Renal cortex interstitium (tissue), 15 donors: ENCODE data around the gene DNPEP. TPM values are rescaled to one million over a fixed set of nuclear protein-coding genes. Genes with fewer than 3 reads are reported as not detected.
A peak's percentile ranks its signal among the peaks of the same experiment; 100 is the strongest.

ENCODE experiments used
- DNase-seq, 11 donors: peaks; one replicate each; pipeline ENCODE4 v3.0.0-alpha.2; 2013; ENCODE audit warnings: low read depth in 9 of 11, low spot score in 4 of 11; ENCODE audit errors: extremely low read depth in 1 of 11
- long read RNA-seq, 16 experiments: transcript quantifications; one replicate each; lab custom pipeline, GENCODE V29; 2026
- polyA plus RNA-seq, 3 donors: library from polyadenylated mRNA; unstranded; fragments of 120-200 nt; gene quantifications; one replicate each; pipeline ENCODE4 v1.2.1, GENCODE V29; 2013; ENCODE audit not compliant: insufficient read length in 3 of 3

DNPEP gene
- 10 to 100 TPM; 53.6 to 73.9 (median 65.7) TPM for polyA plus RNA-seq
- long read RNA-seq, donor 1, transcript DNPEP-201 (15 exons, 2,425 nt): major isoform, 14 of 25 reads
- long read RNA-seq, donor 1, partial matches to known transcripts: 8 of 25 reads
- long read RNA-seq, donor 1, other reads (novel, unspliced or antisense): 0 of 25 reads
- long read RNA-seq, donor 2, transcript DNPEP-201 (15 exons, 2,425 nt): major isoform, 5 of 11 reads
- long read RNA-seq, donor 2, partial matches to known transcripts: 5 of 11 reads
- long read RNA-seq, donor 2, other reads (novel, unspliced or antisense): 0 of 11 reads
- long read RNA-seq, donor 3, transcript DNPEP-203 (15 exons, 1,657 nt): minor isoform, 5 of 31 reads
- long read RNA-seq, donor 3, transcript DNPEP-201 (15 exons, 2,425 nt): major isoform, 24 of 31 reads
- long read RNA-seq, donor 3, partial matches to known transcripts: 0 of 31 reads
- long read RNA-seq, donor 3, other reads (novel, unspliced or antisense): 0 of 31 reads
- long read RNA-seq, donor 4, transcript DNPEP-201 (15 exons, 2,425 nt): major isoform, 13 of 19 reads
- long read RNA-seq, donor 4, partial matches to known transcripts: 5 of 19 reads
- long read RNA-seq, donor 4, other reads (novel, unspliced or antisense): 0 of 19 reads
- long read RNA-seq, donor 5: 0 reads
- long read RNA-seq, donor 6, transcript DNPEP-201 (15 exons, 2,425 nt): major isoform, 15 of 25 reads
- long read RNA-seq, donor 6, partial matches to known transcripts: 10 of 25 reads
- long read RNA-seq, donor 6, other reads (novel, unspliced or antisense): 0 of 25 reads
- long read RNA-seq, donor 7, transcript DNPEP-201 (15 exons, 2,425 nt): major isoform, 15 of 28 reads
- long read RNA-seq, donor 7, partial matches to known transcripts: 11 of 28 reads
- long read RNA-seq, donor 7, other reads (novel, unspliced or antisense): 0 of 28 reads
- long read RNA-seq, donor 8, transcript DNPEP-201 (15 exons, 2,425 nt): major isoform, 19 of 47 reads
- long read RNA-seq, donor 8, partial matches to known transcripts: 18 of 47 reads
- long read RNA-seq, donor 8, other reads (novel, unspliced or antisense): 0 of 47 reads
- long read RNA-seq, donor 9, transcript DNPEP-201 (15 exons, 2,425 nt): major isoform, 16 of 30 reads
- long read RNA-seq, donor 9, partial matches to known transcripts: 10 of 30 reads
- long read RNA-seq, donor 9, other reads (novel, unspliced or antisense): 0 of 30 reads
- long read RNA-seq, donor 10, transcript DNPEP-201 (15 exons, 2,425 nt): major isoform, 9 of 18 reads
- long read RNA-seq, donor 10, partial matches to known transcripts: 7 of 18 reads
- long read RNA-seq, donor 10, other reads (novel, unspliced or antisense): 0 of 18 reads
- long read RNA-seq, donor 11, transcript DNPEP-201 (15 exons, 2,425 nt): major isoform, 9 of 12 reads
- long read RNA-seq, donor 11, partial matches to known transcripts: 0 of 12 reads
- long read RNA-seq, donor 11, other reads (novel, unspliced or antisense): 0 of 12 reads
- long read RNA-seq, donor 12, transcript DNPEP-201 (15 exons, 2,425 nt): major isoform, 6 of 7 reads
- long read RNA-seq, donor 12, partial matches to known transcripts: 0 of 7 reads
- long read RNA-seq, donor 12, other reads (novel, unspliced or antisense): 0 of 7 reads
- long read RNA-seq, donor 13, transcript DNPEP-201 (15 exons, 2,425 nt): major isoform, 23 of 33 reads
- long read RNA-seq, donor 13, partial matches to known transcripts: 6 of 33 reads
- long read RNA-seq, donor 13, other reads (novel, unspliced or antisense): 0 of 33 reads
- long read RNA-seq, donor 14, transcript DNPEP-201 (15 exons, 2,425 nt): major isoform, 11 of 18 reads
- long read RNA-seq, donor 14, partial matches to known transcripts: 0 of 18 reads
- long read RNA-seq, donor 14, other reads (novel, unspliced or antisense): 0 of 18 reads
- long read RNA-seq, donor 15, transcript DNPEP-201 (15 exons, 2,425 nt): major isoform, 6 of 6 reads
- long read RNA-seq, donor 15, partial matches to known transcripts: 0 of 6 reads
- long read RNA-seq, donor 15, other reads (novel, unspliced or antisense): 0 of 6 reads
- long read RNA-seq, donor 16, transcript DNPEP-203 (15 exons, 1,657 nt): minor isoform, 6 of 64 reads
- long read RNA-seq, donor 16, transcript DNPEP-201 (15 exons, 2,425 nt): major isoform, 40 of 64 reads
- long read RNA-seq, donor 16, partial matches to known transcripts: 14 of 64 reads
- long read RNA-seq, donor 16, other reads (novel, unspliced or antisense): 0 of 64 reads

GRCh38 chr2:219387306-219388120 lies at the start of gene DNPEP:
TSS of gene DNPEP (minus strand) at chr2:219387912. CDS start at chr2:219387794, 118 bp downstream.
- peak; percentile 68 to 87 (median 84) for DNase-seq

- DNase-seq: no peak
Observed at GRCh38 chr2:219437141-219437540, 49.4 kb upstream of the DNPEP start.

GRCh38 chr2:219436491-219436890 lies 48.8 kb upstream of the DNPEP start:
- no peak for DNase-seq

GRCh38 chr2:219435701-219436100 lies 48.0 kb upstream of the DNPEP start:
- no peak for DNase-seq

GRCh38 chr2:219434718-219435525 lies 47.2 kb upstream of the DNPEP start, which contains the start of gene SPEG:
TSS of gene SPEG (plus strand) at chr2:219434843. CDS start at chr2:219434978, 135 bp downstream.
- DNase-seq: no peak

GRCh38 chr2:219434468-219434717 lies 46.7 kb upstream of the DNPEP start:
- no peak for DNase-seq

GRCh38 chr2:219433666-219434467 lies 46.2 kb upstream of the DNPEP start:
- no peak for DNase-seq

- peak in 1 of 11 donors; percentile 38 for DNase-seq
Observed at GRCh38 chr2:219430633-219431615, 43.2 kb upstream of the DNPEP start.

GRCh38 chr2:219429958-219430606 lies 42.4 kb upstream of the DNPEP start:
- DNase-seq: no peak

- DNase-seq: no peak
Observed at GRCh38 chr2:219428469-219428868, 40.8 kb upstream of the DNPEP start.

- DNase-seq: no peak
Observed at GRCh38 chr2:219426534-219427136, 38.9 kb upstream of the DNPEP start.

- DNase-seq: no peak
Observed at GRCh38 chr2:219426068-219426443, 38.3 kb upstream of the DNPEP start.
